ENCODE measurements around the gene TRIM44.

GRCh38 chr11:35678975-35679374 is 16.4 kb downstream of the TRIM44 start:
- TF ChIP-seq, protein P1, sequence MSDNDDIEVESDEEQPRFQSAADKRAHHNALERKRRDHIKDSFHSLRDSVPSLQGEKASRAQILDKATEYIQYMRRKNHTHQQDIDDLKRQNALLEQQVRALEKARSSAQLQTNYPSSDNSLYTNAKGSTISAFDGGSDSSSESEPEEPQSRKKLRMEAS (IDR thresholded peaks at IDR 0.05; ENCODE audit: insufficient read depth, insufficient read length): no peak
- TF ChIP-seq CTCF (IDR thresholded peaks at IDR 0.05; ENCODE audit: extremely low read depth in 1 of 2, insufficient read depth in 1 of 2, low read depth in 1 of 2, low read length in 2 of 2): no peak
- TF ChIP-seq EZH2 (IDR thresholded peaks at IDR 0.05; ENCODE audit: borderline replicate concordance, low read depth, low read length, severe bottlenecking): no peak
- no peak for TF ChIP-seq POLR2A (IDR thresholded peaks at IDR 0.05; ENCODE audit: low read depth, low read length)
